Measurements from ENCODE around the gene ZNF880.
A peak's percentile ranks its signal among the peaks of the same experiment; 100 is the strongest.
"Not testable (repeated sequence)": the region's sequence is repeated elsewhere in the genome, so short reads cannot be mapped to it uniquely, and the experiment has no call there.

The ZNF880 gene

GRCh38 chr19:52369559-52370340 is at the start of gene ZNF880:
Gene ZNF880 (plus strand): TSS chr19:52369923. CDS start chr19:52369966, 43 bp downstream.
- no peak for TF ChIP-seq CTCF (IDR thresholded peaks at IDR 0.05; ENCODE audit: low read depth, low read length)
- DNase-seq (ENCODE audit: extremely low read depth, low read depth), result peak; percentile 80

- no peak for DNase-seq (ENCODE audit: extremely low read depth, low read depth)
- no peak for TF ChIP-seq CTCF (IDR thresholded peaks at IDR 0.05; ENCODE audit: low read depth, low read length)
Observed at GRCh38 chr19:52322429-52322828, 47.3 kb upstream of the ZNF880 start.

GRCh38 chr19:52331757-52332156 is 38.0 kb upstream of the ZNF880 start:
- DNase-seq (ENCODE audit: extremely low read depth, low read depth), result no peak
- no peak for TF ChIP-seq CTCF (IDR thresholded peaks at IDR 0.05; ENCODE audit: low read depth, low read length)

GRCh38 chr19:52335768-52336116 is 34.0 kb upstream of the ZNF880 start:
- no peak for TF ChIP-seq CTCF (IDR thresholded peaks at IDR 0.05; ENCODE audit: low read depth, low read length)

GRCh38 chr19:52336117-52336790 is 33.5 kb upstream of the ZNF880 start, which contains the start of gene ZNF610:
Gene ZNF610 (plus strand): TSS chr19:52336243. CDS start chr19:52349173, 12,930 bp downstream.
- no peak for TF ChIP-seq CTCF (IDR thresholded peaks at IDR 0.05; ENCODE audit: low read depth, low read length)
- DNase-seq (ENCODE audit: extremely low read depth, low read depth), result peak; percentile 45

More at GRCh38 chr19:52335768-52336116, 34.0 kb upstream of the ZNF880 start:
- no peak for DNase-seq (ENCODE audit: extremely low read depth, low read depth)

- no peak for DNase-seq (ENCODE audit: extremely low read depth, low read depth)
- TF ChIP-seq CTCF (IDR thresholded peaks at IDR 0.05; ENCODE audit: low read depth, low read length), result no peak
Observed at GRCh38 chr19:52336791-52337381, 32.8 kb upstream of the ZNF880 start.

GRCh38 chr19:52339022-52339421 is 30.7 kb upstream of the ZNF880 start:
- not testable (repeated sequence) for DNase-seq (ENCODE audit: extremely low read depth, low read depth)

Data from AG09319 (cell line).